Hematopoietic multipotent progenitor cell treated with erythropoietin and hydrocortisone succinate and interleukin-3 and kit ligand, for 15 days (in vitro differentiated cells): ENCODE results near the gene KMO.

Experiments
- DNase-seq: peaks from one replicate; pipeline ENCODE4 v3.0.0-alpha.2; 2015; ENCODE audit warnings: low spot score

Gene KMO

DNA sequence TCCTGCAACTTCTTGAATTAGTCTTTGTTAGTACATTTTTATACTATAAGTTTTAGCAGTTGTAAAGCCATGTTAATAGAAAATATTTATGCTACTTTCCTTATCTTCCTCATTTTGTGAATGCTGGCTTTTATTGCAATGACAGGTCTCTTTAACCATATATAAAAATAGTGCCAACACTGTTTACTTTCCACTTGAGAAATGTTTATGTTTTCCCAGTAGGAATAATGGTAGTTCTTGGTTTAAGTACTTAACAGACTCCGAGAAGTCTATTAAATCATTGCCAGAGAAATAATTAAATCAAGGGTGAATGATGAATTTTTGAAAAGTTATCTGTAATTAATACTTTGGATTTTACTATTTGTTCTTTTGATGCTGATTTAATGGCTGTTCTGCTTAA, 98.3 kb downstream of the KMO start:
- no peak for DNase-seq

DNA sequence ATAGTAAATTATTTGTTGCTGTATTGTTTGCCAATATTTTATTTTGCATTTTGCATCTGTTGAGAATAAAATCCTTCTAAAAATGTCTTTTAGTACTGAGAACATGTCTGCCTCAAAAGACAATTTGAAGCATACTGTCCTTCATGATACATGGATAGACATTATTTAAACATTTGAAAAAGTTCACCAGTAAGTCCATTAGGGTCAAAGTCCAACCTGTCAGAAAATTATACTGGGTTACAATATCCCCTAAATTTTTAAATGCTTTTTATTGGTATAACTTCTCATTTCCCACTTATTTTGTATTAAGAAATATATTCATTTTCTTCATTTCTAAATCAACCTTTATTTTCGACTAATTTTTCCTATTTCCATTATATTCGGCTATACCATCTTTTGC, 98.7 kb downstream of the KMO start:
- no peak for DNase-seq

DNA sequence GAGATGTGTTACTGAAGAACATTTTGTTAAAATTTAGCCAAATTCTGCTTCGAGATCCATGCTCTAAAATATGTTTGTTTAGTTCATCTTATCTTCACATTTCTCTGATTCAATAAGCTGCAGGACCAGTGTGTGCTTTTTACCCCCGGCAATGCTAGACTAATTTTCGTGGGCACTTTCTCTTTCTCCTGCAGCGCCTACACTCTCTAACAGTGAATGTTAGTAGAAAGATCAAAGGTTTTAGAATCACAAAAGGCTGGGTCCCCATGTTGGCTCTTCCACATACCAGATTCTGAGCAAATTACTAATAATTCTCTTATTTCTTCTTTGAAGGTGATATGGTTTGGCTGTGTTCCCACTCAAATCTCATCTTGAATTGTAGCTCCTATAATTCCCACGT, 99.5 kb downstream of the KMO start:
- DNase-seq: no peak

DNA sequence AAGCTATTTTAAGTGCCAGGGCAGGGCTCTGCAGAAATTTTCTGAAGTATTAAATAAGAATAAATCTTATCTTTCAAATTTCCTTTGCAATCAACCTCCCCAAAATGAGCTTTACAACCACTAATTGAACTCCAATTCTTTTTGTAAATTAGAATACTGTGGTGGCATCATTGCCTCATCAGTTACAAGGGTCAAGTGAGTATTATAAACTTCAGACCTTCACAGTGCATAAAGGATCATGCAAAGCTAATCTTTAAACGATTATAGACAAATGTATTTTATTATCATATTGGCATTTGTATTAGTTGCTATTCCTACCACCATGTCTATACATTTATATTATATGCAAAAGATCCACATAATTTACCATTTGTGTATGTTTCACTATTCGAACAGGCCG, 100.8 kb downstream of the KMO start:
- no peak for DNase-seq

DNA sequence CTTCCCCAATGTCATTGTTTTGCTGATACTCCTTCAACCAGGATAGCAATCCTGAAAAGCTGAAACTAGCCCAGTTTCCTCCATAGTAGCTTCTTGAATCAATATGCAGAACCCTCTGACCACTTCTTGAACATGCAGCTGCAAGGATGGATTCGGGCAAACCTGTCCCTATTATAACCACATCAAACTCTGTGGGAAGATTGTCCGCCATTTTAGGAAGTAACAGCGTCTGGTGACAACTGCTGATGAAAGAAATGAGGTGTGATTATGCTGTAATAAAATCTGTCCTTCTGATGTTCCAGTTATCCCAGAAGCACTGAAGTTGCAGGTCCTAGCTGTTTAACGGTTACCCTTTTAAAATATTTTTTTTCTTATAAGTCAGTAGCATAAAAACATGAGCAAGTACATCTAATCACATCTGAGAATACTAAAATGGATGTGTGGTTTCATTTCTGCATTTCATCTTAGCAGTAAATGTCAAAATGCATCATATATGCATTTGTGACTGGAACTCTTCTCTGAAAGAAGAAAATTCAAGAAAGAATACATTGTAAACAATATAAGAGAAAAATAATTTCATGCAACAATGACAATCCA, 103.5 kb downstream of the KMO start:
- DNase-seq: no peak

DNA sequence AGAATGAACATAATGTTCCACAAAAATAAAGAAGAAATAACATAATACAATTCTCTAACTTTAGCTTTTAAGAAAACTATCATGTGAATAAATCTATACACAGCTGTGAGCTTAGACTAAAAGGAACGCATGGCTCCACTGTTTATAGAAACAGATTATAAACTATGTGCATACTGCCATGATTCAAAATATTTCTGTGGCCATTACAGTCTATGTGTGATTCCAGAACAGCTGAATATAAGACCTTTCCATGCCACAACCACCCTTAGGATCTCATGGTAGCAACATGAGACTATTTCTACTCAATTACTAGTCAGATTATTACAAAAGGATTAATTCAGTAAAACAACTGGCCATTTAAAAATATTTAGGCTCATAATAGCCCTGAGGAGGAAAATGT, 104.1 kb downstream of the KMO start:
- no peak for DNase-seq

DNA sequence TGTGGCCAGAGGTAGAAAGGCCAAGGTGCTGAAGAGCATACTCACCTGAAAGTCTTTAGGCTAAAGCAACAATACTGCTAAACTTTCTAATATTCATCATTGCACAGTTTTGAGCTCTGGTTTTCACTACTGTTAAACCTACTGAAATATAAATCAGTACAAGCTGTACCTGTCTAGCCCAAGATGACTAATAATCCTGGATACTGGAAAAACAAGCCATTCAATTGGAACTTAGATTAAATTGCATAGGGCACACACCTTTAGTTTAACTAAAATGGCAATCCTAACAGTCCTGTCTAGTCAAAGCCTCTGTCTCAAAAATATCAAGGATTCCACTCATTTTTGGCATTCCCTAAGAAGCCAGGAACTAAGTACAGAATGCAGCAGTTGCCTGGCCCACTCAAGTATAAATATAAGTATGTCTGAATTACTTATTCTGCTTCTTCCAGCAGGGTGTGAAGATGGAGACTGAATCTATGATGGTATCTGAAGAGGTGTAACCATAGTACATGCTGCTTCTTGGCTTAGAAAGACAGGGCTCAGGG, 104.9 kb downstream of the KMO start:
- DNase-seq: no peak

DNA sequence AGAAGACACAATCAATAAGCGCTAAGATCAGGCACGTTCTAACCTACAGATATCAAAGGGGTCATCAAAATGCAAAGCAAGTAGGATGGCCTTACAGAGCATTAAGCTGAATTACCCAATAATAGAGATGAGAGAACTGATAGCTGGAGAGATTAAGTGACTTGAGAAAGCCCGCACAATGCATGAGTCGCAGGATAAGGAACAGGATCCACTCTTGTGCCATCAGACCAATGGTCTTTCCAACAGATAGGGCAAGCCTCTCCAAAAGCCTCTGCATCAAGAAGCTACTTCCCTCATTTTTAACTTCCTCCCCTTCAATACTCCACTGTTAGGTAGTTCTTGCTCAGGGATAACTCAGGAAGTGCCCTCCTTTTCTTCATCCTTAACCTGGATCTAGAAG, 105.4 kb downstream of the KMO start:
- DNase-seq: no peak

DNA sequence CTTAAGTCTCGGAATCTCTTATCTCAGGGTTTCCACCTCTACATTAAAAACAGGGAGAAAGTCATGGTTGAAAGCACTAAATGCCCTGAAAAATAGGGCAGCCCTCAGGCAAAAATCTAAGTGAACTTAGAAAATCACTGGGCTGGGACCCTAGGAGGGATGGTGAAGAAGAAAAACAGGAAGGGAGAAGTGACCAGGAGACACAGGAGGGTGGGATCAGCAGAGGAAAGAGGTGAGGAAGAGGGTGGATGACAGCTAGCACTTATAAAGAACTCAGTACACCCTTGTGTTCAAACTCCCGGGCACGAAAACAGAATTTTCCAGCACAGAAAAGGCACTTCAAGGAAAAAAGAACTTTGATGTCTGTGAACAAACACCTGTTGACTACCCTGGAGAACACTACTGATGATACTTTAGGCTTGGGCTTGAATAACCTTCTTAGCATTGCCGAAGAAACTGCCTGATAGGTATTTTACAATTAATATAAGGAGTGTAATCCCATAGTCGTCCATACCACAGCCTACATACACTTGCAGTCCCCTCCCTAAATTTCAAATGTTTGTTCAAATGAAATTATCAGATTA, 106.0 kb downstream of the KMO start:
- DNase-seq: no peak

DNA sequence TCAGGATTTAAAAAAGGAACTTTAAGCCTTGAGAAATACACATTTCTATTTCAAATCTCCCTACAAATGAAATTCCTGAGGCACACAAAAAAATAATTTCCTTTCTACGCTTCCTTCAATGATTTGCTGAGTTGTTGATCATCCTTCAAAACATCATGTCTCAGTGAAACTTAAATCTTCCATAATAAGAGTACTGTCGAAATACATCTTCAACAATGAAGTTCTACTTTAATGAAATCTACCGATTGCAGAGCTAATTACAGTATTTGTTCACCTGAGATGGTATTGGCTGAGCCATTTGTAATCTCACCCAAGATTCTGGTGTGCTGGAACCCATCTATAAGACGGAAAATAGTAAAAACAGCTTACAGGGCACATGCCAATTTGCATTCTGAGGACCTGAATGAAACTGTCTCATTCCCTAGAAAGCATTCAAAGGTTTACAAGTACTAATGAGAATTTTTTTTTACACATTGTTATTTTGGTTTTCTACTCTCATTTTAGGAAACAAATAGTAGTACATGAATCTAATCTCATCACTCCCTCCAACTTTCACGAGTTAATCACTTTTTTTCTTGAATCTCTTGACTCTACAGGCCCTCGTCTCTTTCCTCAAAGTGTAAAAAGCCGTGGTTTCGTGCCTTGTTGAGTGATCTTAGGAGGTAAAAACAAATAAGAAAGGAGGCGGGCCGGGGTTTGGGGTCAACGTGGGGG, 106.9 kb downstream of the KMO start:
- no peak for DNase-seq

DNA sequence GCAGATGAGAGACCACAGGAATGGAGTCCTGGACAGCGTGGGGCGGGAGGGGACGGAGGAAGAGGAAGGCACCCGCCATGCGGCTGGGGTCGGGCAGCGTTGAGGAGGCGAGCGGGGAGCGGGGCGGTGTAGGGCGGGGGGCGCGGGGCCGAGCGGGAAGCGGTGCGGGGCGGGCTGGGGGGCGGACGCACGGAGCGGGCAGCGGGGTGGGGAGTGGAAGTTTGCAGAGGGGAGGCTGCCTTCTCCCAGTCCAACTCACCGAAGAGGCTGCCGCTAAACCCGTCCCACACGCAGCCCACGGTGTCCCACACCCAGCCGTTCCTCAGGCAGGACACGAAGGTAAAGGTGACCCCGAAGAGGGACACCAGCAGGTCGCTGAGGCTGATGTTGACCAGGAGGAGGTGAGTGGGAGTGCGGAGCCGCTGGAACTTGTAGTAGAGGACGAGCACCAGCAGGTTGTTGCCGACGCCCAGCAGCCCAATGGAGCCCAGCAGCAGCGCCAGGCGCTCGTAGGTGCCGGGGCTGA, 107.5 kb downstream of the KMO start:
- no peak for DNase-seq

DNA sequence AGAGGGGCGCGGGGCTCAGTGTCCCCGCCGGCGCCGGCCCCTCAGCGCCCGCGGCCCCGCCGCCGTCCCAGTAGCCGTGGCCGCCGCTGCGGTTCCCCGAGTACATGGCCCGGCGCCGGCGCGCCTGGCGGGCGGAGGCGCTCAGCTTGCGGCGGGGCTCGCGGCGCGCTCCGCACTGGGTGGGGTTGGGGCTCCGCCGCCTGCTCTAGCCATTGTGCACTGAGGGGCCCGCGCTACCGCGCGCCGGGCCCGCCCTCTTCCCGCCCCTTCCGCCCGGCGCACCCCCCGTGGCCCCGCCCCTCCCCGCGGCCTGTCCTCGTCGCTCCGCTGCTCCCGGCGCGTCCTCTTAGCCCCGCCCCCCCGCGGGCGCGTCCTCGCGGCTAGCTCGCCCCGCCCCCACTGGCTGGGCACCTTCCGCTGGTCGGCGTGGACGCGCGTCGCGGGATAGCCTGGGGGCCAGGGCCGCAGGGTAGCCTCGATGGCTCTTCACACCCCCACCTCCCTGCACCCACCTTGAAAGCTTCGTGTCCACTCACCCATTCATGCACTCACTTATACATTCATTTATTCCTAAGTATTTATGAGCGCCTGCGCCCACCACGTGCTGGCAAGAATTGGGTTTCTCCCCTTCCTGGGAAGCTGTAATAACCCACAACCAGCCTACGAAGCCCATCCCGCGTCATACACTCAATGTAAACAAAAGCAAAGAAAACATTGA, 108.1 kb downstream of the KMO start, which contains the start of the genes CHML and OPN3:
CHML (minus strand) TSS at position 221 of the 718 bp plus-strand sequence. CDS start 4,603 bp downstream, outside the sequence.
OPN3 (minus strand) TSS at position 221 of the 718 bp plus-strand sequence; CDS start at position 106, 115 bp downstream.
- peak; percentile 92 for DNase-seq

DNA sequence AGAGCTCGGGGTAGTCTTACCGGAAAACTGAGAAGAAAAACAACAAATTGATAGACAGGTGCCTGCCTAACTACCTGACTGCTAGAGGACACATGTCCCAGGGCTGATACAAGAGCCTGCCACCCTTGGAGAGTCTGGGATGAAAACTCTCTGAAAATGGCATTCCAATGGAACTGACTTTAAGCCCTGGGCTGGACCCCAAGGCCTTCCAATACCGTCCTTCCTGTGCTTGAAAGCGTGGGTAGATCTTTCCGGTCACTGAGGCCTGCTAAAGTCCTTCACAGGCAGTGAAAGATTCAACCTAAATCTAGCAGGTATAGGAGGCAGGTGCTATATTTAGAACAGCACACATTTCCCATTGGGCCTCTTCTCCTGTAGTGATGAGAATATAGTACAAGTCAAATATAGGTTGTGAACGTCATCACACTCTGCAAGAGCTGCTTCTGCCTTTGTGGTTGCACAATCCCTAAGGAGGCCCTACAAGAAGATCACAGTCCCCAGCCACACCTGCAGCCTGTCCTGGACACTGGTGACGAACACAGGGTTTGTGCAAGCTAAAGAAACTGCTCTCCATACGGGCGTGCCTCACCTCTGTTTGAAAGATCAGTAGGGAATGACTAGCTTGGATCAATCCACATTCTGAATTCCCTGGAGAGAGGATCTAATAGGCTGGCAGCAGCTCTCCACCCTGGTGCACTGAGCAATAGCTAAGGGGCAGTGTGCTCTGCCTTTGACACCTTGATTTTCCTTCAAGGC, 108.9 kb downstream of the KMO start:
- DNase-seq: no peak

DNA sequence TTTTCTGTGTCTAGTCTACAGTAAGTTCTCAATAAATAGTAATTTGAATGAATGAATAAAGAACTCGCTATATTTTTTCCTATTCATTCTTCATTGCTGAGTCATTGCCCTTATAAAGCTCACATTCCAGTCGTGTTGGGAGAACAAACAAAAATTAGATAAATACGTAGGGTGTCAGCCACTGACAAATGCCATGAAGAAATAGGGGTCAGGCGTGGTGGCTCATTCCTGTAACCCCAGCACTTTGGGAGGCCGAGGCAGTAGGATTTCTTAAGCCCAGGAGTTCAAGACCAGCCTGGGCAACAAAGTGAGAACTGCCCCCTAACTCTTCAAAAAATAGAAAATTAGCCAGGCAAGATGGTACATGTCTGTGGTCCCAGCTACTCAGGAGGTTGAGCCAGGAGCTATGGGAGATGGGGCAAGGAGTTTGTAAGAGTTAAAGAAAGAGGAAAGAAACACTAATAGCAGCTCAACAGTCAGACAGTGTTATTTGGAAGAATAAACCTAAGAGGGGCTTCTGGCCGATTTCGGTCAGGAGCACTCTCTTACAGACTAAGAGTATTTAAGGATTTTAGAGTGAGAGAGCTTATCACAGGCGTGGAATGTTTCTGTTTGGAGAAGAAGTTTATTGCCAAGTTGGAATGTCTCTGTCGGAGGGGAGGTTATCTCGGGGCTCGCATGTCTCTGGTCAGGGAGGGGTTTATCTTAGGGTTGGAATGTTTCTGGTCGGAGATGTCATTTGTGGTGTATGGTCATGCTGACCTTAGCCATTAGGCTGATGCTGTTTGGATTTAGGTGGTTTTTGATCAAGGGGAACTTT, 109.8 kb downstream of the KMO start:
- DNase-seq: no peak

DNA sequence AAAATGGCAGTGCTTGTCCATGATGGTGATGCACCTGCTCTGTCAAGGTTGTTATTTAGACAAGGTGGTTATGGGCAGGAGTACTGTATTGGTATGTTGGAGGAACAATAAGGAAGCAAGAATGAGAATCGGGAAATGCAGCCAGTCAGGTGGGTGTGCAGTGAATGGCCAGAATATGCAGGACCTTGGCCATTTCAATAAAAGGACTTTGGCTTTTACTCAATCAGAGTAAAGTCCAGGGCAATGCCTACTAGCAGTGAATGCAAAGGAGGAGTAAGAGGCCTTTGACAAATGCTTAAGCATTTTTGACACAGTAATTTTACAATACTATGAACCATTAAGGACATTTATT, 110.4 kb downstream of the KMO start:
- DNase-seq: no peak

DNA sequence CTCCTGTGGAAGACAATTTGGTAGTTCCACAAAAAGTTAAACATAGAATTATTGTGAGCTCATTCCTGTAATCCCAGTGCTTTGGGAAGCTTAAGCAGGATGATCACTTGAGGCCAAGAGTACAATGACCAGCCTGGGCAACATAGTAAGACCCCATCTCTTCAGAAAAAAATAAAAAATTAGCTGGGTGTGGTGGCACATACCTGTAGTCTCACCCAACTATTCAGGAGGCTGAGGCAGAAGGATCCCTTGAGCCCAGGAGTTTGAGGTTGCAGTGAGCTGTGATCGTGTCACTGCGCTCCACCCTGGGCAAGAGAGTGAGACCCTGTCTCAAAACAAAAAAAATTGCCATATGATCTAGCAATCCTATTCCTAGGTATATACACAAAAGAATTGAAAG, 112.1 kb downstream of the KMO start:
- no peak for DNase-seq

DNA sequence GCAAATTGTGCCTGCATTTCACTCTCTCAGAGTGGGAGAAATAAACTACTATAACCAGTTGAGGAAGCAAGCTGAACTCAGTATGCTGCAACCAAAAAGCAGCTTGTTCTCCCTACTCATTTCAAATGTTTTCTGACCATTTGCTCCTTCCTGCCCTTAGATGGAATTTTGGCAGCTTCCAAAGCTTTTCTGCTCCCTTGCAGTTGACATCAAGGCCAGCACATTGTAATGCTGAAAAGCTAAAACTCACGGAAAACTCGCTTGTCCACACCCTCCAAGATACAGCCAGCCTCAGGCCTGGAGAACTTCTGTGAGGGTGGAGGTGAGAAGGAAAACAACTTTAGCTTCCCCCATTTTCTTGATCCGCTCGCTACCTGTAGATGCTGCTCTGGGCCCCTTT, 113.0 kb downstream of the KMO start:
- no peak for DNase-seq
